WERI-Rb-1 (cell line): ENCODE measurements around the gene AP5M1.
A peak's percentile ranks its signal among the peaks of the same experiment; 100 is the strongest.

Experiments used
- DNase-seq: peaks from one replicate; pipeline ENCODE4 v3.0.0-alpha.2; 2020
- H3K27ac ChIP-seq: fragments of 250-450 bp; sonication (Bioruptor Pico); 2 replicates; pipeline ENCODE4 v1.5.1; 2020; ENCODE audit warnings: mild to moderate bottlenecking, moderate library complexity
- H3K27me3 ChIP-seq: fragments of 250-450 bp; sonication (Bioruptor Pico); 2 replicates; pipeline ENCODE4 v1.5.1; 2021; ENCODE audit warnings: mild to moderate bottlenecking, low read depth, moderate library complexity; ENCODE audit not compliant: insufficient read depth, severe bottlenecking
- H3K36me3 ChIP-seq: fragments of 250-450 bp; sonication (Bioruptor Pico); 2 replicates; pipeline ENCODE4 v1.5.1; 2020; ENCODE audit warnings: mild to moderate bottlenecking, moderate library complexity
- H3K4me3 ChIP-seq: 2 replicates; pipeline ENCODE4 v1.5.1; 2011; ENCODE audit warnings: low read depth, mild to moderate bottlenecking, control low read depth, low read length
- H3K9me3 ChIP-seq: fragments of 250-450 bp; sonication (Bioruptor Pico); 2 replicates; pipeline ENCODE4 v1.5.1; 2021; ENCODE audit warnings: mild to moderate bottlenecking, moderate library complexity; ENCODE audit not compliant: severe bottlenecking
- CTCF ChIP-seq: IDR thresholded peaks from 2 replicates; pipeline ENCODE4 v1.5.1; 2011; ENCODE audit warnings: low read depth, mild to moderate bottlenecking, control low read depth, inconsistent platforms, low read length

Gene AP5M1

GRCh38 chr14:57293866-57294837 lies 25.4 kb downstream of the AP5M1 start:
- no peaks in the 10 kb centered on the region for H3K27me3 ChIP-seq
- no peak overlapping the region for H3K4me3 ChIP-seq
- peak; percentile 52 for DNase-seq
- TF ChIP-seq CTCF, result no peak
- H3K27ac ChIP-seq, result no peak overlapping the region
- H3K36me3 ChIP-seq, result peaks cover 3% of the 10 kb centered on the region; the same call in 1 of the 2 replicates
- H3K9me3 ChIP-seq, result no peaks in the 10 kb centered on the region

GRCh38 chr14:57295239-57295638 lies 26.5 kb downstream of the AP5M1 start:
- Histone ChIP-seq H3K36me3 (no peaks in the 10 kb centered on the region), H3K27ac (no peak overlapping the region), H3K27me3 (no peaks in the 10 kb centered on the region), H3K4me3 (no peak overlapping the region), H3K9me3 (no peaks in the 10 kb centered on the region)
- no peak for DNase-seq
- no peak for TF ChIP-seq CTCF

GRCh38 chr14:57297852-57298251 lies 29.1 kb downstream of the AP5M1 start:
- no peaks in the 10 kb centered on the region for H3K27me3 ChIP-seq
- no peak overlapping the region for H3K27ac ChIP-seq
- H3K36me3 ChIP-seq, result no peaks in the 10 kb centered on the region
- no peak overlapping the region for H3K4me3 ChIP-seq
- TF ChIP-seq CTCF, result no peak
- DNase-seq, result no peak
- H3K9me3 ChIP-seq, result no peaks in the 10 kb centered on the region

GRCh38 chr14:57299511-57299910 lies 30.7 kb downstream of the AP5M1 start:
- DNase-seq, result no peak
- no peaks in the 10 kb centered on the region for H3K9me3 ChIP-seq
- no peak for TF ChIP-seq CTCF
- no peaks in the 10 kb centered on the region for H3K27me3 ChIP-seq
- no peak overlapping the region for H3K4me3 ChIP-seq
- no peak overlapping the region for H3K27ac ChIP-seq
- H3K36me3 ChIP-seq, result no peaks in the 10 kb centered on the region

- no peaks in the 10 kb centered on the region for H3K36me3 ChIP-seq
- no peak overlapping the region for H3K4me3 ChIP-seq
- H3K9me3 ChIP-seq, result no peaks in the 10 kb centered on the region
- DNase-seq, result no peak
- no peaks in the 10 kb centered on the region for H3K27me3 ChIP-seq
- TF ChIP-seq CTCF, result no peak
- no peak overlapping the region for H3K27ac ChIP-seq
Measured at GRCh38 chr14:57302883-57303282, 34.1 kb downstream of the AP5M1 start.
